NCI-H2081 (cell line): ENCODE data around the gene MED13L.
A peak's percentile ranks its signal among the peaks of the same experiment; 100 is the strongest.
"Not testable (repeated sequence)": the region's sequence is repeated elsewhere in the genome, so short reads cannot be mapped to it uniquely, and the experiment has no call there.

Experiments used
- DNase-seq, 2 experiments: peaks; one replicate each; lab custom pipeline; 2025; lab: John Stamatoyannopoulos, UW

The MED13L gene

DNA sequence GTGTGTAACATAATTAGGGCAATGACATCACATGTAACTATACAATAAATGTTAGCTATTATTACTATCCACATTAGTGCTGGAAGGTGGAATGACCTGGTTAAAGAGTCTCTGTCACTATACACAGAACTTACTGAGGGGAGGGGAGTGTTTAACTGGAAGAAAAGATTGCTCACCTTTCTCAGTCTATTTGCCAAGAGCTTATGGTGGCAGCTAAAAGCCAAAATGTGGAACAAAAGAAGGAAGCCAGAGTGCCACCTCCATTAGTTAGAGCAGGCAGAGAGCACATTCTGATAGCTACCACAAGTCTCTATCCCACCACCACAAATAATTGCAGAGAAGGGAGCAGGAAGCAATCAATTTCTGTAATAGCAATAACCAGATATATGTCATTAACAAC is 124.4 kb downstream of the MED13L start:
- DNase-seq = no peak

DNA sequence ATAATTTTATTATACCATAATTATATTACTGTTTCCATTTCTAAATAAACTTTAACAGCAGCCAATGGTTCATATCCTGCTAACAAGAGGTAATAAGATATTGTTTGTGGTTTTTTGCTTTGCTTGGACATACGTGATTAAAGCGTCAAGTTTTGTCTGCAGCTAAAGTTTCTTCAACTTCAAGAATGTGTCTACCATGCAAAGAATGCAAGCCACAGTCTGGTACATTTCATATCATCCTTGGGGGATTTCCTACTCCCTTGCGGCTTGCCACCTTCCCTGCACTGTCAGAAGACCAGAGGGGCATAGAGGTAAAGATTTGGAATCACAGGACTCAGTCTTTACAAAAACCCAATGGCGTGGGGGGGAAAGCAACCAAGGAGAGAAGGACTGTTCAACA is 125.2 kb downstream of the MED13L start:
- no peak for DNase-seq

DNA sequence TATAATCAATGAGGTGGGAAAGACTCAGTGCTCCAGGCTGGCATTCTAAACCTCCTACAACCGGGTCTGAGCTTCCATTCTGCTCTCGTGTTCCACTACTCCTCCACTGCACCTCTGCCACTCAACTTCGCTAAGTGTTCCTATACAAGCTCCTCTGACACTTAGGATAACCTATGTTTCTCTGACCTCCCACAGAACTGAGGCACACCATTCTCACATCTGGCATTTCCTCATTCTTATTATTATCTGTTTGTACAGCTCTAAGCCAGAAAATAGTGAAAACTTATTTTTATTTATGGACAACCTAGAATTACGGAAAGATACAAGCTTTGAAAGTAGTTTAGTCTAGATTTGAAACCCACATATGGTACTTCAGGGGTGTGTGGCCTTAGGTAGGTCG is 127.0 kb downstream of the MED13L start:
- DNase-seq = no peak

DNA sequence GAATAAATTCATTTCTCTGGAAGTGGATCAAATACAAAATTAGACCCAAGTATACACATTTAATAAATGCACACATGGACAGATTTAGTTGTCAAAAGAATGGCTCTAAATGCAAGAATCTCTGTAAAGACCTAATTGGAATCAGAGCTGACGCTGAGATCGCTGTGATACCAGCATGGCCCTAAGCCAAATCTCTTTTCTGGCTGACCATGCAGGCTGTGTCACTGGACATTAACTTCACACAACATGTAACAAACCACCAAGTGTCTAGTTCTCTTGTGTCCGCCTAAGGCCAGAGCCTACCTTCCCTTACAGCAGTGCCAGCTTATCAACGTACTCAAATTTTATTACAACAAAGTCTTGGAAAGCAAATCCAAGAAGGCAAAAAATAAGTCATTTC is 127.5 kb downstream of the MED13L start:
- no peak for DNase-seq

DNA sequence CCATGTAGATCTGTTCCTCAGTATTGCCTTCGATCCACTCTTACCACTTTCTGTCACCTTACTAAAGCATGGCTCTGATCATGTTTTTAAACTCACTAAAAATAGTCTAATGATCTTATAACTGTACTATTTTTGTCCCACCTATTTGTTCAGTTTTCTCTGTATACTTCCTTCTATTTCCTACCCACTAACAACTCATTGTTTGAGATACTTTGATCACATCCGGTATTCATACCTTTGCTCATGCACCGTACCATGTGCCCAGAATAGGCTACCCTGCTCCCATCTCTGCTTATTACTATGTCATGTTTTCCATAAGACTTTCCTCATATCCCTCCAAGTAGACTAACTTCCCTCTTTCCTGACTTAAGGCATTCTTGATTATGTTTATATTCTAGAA is 128.6 kb downstream of the MED13L start:
- no peak for DNase-seq

DNA sequence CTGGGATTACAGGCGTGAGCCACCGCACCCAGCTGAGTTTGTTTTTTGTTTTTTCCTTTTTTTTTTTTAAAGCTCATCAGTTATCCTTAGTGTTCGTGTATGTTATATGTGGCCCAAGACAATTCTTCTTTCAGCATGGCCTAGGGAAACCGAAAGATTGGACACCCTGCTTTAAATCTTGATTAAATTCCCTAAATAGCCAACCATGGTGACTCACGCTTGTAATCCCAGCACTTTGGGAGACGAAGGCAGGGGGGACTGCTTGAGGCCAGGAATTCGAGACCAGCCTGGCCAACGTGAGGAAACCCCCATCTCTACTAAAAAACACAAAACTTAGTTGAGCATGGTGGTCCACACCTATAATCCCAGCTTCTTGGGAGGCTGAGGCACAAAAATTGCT is 131.1 kb downstream of the MED13L start:
- no peak for DNase-seq

DNA sequence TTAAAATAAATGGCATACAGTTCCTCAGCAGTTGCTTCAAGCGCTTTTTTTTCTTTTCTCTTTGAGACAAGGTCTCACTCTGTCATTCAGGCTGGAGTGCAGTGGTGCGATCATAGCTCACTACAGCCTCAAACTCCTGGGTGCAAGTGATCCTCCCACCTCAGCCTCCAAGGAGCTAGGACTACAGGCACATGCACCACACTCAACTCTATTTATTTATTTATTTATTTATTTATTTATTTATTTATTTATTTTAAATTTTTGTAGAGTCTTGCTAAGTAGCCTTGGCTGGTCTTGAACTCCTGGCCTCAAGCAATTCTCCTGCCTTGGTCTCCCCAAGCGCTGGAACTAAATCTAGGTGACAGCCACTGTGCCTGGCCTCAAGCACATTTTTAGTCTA is 132.0 kb downstream of the MED13L start:
- DNase-seq = no peak

DNA sequence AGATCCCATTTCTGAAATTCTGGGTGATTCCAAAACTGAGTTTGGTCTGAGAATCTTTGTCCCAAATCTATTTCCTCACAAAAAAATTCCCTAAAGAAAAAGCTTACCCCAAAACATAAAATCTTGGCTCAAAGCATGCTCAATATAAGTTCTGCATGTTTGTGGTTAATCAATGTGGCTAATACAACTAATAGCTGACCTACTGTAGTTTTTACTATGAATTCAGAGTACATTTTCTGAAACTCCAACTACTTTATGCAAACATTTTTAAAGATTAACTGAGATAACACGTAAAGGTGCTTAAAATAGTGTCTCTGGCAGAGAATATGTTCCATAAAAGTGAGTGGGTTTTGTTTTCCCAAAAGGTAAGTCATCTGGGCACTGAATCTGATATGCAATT is 133.1 kb downstream of the MED13L start:
- no peak for DNase-seq

DNA sequence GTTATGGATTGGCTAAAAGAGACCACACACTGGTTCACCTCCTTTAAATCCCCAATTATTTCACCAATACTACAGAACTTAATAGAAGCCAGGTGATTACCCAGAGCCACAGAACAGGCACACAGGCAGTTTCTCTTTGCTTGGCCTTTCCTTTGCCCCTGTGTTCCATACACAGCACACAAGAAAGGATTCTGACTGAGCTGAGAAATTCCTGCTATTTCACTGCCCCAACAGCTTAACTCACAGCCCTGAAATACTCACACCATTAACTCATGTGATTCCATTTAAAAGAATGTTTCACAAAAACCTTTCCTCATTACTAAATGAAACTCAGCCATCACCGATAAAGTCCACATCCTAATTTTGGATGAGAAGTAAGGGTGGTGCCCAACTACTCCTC is 133.6 kb downstream of the MED13L start:
- no peak for DNase-seq

DNA sequence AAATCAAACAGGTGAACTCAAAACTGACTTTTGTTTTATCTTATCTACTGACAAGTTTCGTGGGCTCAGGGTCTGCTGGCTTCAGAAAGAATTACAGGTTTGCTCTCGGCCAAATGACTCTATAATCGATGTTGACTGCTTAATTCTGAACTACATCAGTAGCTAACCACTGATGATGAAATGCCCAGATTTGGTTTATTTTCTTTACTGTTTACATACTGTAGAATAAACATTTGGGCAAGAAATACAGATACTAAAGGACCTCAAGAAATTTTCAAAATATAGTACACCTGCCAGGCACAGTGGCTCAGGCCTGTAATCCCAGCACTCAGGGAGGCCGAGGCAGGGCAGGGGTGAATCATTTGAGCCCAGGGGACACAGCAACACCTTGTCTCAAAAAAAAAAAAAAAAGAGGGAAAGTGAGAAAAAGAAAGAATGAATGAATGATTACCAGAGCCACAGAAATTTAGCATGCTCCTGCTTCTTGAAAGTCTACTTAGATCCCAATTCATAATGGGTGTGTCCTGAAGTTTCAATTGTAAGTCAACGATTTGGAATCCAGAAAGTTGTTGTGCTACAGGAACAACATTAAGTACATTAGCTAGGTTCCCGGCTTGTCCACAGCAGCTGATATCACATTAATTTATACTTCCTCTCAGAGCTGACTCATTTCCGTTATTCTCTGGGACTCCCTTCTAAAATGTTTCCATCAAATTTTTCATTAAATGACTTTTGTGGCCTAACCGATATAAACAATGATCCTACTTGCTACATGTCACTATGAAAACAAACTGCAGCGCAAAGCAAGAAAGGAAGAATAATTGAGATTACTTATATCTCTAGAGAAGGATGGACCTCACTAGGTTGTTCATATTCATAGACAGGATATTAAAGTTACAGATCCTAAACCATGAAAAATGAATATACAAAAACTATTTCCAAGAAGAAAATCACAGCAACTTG is 134.3 kb downstream of the MED13L start:
- no peak for DNase-seq

DNA sequence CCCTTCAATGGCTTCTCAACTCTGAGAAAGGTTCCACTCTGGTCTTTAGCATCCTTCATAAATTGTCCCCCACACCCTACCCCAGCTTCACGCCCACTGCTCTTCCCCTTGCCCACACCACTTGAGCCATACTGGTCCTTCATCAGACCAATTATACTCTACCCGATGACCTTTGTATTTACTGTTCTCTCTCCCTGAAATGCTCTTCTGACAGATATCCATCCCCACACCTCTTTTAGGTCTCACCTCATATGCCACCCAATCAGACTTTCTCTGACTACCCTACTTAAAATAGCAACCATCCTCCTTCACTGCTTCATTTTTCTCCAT is 135.7 kb downstream of the MED13L start:
- no peak for DNase-seq

DNA sequence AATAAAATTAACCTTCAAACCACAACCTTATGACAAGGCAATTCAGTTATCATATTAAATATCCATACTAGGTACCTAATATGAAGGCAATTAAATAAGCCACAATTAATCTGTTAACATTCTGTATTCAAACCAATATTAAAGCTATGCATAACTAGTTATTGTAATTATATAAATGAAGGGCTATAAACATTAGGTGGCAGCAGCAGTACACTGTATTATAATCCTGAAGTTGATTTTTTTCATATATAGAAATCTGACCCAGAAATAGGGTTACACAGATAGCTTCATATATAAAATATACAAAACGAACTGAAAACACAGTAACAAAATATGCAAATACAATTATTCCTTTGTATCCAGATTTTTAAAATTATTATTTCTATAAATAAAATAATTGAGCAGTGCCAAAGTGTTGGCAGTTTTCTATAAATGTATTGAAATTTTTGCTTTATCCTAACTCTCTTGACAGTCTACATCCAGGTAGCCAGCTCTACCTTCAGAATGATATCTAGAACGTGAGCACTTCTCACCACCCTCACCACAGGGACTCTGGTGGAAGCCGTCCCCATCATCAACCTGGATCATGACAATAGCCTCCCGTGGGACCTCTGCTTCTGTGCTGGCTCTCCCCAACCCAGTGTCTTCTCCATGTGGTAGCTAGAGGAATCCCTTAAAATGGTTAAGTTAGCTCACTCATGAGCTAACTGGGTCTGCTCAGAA is 136.2 kb downstream of the MED13L start:
- no peak for DNase-seq

DNA sequence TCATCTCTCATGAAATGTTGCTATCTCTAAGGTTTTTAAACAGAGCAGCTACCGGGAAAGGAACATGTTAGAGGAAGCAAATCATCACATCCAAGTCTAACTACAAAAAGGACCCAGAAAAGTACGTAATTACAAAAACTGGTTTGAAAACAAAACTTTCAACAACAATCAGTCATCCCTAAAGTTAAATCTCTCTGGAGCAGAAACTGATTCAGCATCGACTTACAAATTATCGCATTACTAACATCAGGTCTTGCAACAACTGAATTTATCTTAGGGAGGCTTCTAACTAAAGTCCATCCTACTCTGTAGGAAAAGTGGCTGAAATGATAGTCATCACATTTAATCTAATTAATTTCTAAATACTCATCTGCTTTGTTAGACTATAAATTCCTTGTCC is 137.0 kb downstream of the MED13L start:
- no peak for DNase-seq

DNA sequence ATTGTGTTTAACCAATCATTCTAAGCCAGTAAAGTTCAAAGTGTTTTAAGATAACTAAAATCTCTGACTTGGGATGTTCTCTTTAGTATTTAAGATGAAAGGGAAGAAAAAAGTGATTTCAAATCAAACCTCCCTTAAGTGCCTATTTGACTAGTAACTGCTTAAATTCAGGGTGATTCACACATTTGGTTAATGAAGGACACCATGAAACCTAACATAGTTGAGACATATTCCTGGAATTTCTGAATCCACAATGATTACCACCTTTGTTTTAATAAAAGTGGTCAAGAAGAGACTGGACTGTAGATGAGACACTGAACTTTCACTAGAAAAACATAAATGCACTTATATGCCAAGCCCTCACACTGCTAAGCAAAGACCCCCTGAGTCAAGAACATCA is 138.7 kb downstream of the MED13L start:
- DNase-seq = no peak

DNA sequence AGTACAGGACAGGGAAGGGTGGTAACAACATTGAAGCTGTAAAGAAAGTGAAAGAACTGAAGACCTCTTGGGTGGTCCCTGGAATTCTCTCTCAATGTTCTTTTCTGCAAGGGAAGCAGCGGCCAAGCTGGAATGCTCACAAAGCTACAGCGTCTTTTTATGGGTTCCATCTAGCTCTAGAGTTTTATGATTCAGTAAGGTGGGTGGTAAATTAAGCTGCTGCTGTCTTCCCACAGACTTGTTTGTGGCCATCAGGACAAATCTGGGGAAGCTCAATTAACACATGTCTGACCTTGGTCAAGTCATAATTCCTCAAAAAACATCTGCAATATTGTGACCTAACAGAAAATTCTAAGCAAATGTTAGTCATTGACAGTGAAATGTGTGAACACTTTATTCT is 139.1 kb downstream of the MED13L start:
- no peak for DNase-seq

DNA sequence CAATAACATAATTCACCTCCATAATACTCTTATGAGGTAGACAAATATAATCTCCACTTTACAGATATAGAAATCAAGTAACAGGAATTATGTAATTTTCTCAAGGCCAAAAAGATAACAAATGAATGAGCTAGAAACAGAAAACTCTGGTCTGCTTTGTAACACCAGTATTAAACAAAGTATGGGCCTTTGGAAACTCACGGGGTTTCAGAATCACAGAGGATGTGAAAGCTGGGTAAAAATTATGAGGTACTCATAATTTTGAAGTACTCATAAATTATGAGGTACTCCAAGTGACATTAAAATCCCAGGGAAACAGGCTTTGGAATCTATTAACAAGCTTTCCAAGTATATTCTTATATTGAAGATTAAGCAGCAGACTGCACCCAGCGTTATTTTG is 140.2 kb downstream of the MED13L start:
- no peak for DNase-seq

DNA sequence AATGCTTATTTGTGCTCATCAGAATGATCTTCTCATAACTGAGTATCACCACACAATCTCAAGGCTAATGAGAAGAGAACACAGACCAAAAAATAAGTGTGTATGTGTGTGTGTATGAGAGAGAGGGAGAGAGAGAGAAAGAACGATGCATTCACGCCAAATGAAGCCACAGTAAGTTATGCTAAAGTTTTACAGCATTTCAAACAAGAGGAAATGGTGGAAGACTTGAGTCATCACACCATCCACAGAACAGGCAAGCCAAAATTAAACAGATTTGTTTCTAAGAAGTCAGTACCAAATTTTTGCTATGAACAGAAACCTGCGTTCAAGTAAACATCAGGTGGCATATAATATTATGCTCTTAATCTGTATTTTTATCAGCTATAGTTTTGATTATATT is 141.2 kb downstream of the MED13L start:
- DNase-seq = no peak

DNA sequence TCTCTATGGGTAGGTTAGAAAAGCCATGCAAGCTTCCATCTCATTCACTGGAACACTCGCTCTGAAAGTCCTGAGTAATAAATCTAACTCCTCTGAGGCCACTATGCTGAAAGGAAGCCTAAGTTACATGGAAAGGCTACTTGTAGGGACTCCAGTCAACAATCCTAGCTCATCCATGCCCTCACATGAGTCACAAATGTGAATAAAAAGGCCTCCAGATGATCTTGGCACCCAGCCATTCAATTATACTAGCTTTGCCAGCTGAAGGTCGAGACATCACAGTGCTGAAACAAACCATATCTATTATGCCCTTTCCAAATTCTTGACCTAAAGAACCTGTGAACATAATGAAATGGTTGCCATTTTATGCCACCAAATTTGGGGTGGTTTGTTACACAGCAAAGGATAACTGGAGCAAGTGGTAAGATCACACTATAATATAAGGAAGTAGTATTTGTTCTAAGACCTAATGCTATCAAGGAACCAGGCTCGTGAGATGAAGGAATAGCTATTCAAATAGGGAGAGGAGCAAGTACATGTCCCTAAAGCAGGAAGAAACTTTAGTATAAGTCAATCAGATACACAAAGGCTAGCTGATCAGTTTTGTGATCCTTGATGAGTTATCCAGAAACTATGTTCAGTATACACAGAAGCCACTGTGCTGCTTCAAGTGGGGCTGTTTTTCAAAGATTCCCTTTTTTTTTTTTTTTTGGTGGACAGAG is 142.1 kb downstream of the MED13L start:
- peak in 1 of 2 experiments; percentile 40 for DNase-seq

DNA sequence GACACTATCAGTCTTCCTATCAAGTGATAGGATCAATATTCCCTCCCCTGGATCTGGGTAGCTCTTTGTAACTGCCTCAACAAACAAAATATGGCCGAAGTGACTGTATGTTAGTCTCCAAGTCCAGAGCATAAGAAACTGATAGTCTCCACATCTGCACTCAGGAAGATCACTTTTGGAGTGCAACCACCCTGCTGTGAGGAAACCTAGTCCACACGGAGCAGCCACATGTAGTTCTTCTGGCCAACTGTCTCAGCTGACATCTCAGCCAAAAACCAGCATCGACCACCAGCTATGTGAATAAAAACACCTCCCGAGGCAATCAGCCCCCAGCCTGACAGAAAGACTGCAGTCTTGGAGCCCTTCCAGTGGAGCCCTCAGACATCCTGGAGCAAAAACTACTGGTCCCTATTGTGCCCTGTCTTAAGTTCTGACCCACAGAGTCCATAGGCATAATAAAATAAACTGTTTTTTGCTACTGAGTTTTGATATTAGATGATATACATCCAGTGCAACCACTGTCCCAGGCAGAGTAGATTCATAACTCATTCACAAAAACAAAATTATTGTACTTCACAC is 143.8 kb downstream of the MED13L start:
- DNase-seq = no peak

DNA sequence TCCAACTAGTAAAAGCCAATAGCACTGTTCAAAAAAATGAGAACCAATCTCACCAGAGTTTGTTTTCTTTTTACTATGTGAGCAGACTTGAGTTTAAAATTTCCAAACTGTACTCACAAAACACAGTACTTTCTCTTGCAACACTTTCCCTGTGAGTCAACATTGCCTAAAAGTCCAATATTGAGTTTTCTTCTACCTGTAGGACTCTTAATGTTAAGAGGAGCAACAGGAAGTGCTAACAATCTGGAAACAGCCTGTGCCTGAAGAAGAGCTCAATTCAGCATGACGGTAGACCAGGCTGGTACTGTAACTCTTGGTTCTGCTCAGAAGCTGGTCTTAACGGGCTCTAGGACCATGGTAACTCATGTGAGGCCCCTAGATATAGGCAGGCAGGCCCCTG is 144.3 kb downstream of the MED13L start:
- DNase-seq = no peak

DNA sequence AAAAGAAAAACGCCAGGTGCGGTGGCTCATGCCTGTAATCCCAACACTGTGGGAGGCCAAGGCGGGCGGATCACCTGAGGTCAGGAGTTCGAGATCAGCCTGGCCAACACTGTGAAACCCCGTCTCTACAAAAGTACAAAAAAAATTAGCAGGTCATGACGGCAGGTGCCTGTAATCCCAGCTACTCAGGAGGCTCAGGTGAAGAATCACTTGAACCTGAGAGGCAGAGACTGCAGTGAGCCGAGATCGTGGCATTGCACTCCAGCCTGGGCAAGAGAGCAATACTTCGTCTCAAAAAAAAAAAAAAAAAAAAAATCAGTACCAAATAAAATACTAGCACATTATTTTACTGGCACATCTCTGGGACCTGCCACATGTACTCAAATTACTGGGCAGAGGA is 145.5 kb downstream of the MED13L start:
- DNase-seq = not testable (repeated sequence)

DNA sequence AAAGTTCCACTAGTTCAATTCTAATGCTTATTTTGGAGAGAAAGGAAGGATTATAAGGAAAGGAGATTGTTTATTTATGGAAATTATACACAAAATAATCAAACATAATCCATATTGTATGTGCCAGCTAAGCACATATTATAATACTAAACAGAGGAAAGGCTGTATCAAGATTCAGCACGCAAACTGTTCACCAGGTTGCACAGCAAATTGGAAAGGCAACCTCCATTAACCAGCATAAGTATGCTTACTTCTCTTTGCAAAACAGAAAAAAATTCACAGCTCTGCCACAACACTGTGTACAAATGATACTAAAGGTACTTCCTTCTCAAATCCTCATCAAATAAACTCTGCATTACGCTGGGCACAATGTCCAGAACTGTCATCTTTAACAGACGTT is 146.3 kb downstream of the MED13L start:
- DNase-seq = no peak

DNA sequence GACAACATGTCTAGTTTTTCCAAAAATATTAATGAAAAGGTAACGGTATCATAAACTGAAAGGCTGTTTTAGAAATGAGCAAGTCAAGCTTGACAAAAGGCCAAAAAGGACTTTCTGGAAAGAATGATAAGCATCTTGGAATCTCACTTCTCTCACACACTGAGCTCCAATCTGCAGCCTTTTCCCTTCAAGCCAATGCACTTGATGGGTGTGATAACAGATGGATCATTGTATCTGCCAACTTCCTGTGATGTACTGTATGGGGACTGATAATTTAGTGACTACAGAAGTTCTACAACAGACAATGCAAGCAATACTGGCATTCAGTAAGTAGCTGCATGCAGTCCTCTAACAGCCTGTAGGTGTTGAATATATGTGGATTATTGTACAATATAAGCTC is 147.1 kb downstream of the MED13L start:
- no peak for DNase-seq
